Left colon (tissue), 2 donors: ENCODE measurements around the gene NCEH1. TPM values are rescaled to one million over a fixed set of nuclear protein-coding genes. Genes with fewer than 3 reads are reported as not detected.

Experiments used
- ATAC-seq: fragments of 200-7000 bp; cut with Tn5 transposase; one replicate; pipeline ENCODE4 v1.9.1; 2020; ENCODE audit warnings: mild to moderate bottlenecking, moderate library complexity
- DNase-seq, 2 donors: peaks; one replicate each; pipeline ENCODE4 v3.0.0-alpha.2; 2020
- intact Hi-C, 2 donors: fragments of 100-400 bp; cut with DNase I in 1 of 2; cut with micrococcal nuclease in 1 of 2; formaldehyde crosslinking; loops; one replicate each; pipeline versions ENCODE4 v1.11.2 to v1.14.0; 2022; cut with DNase I, micrococcal nuclease
- total RNA-seq, 2 donors: library from RNA; stranded (reverse); fragmentation: NEBNext Ultra II Directional; extraction: Animal tissue kit (Norgen Biotek cat#: 25700); gene quantifications; one replicate each; pipeline ENCODE4 v1.2.1, GENCODE V29; 2021
- donor health status: DM: no; HTN: no; CAD: no.
- donor health status: DM: yes; HTN: yes; CAD: no.

The NCEH1 gene
- total RNA-seq, 2 donors from 2014 or later, result 43.3 to 49.0 TPM

DNA sequence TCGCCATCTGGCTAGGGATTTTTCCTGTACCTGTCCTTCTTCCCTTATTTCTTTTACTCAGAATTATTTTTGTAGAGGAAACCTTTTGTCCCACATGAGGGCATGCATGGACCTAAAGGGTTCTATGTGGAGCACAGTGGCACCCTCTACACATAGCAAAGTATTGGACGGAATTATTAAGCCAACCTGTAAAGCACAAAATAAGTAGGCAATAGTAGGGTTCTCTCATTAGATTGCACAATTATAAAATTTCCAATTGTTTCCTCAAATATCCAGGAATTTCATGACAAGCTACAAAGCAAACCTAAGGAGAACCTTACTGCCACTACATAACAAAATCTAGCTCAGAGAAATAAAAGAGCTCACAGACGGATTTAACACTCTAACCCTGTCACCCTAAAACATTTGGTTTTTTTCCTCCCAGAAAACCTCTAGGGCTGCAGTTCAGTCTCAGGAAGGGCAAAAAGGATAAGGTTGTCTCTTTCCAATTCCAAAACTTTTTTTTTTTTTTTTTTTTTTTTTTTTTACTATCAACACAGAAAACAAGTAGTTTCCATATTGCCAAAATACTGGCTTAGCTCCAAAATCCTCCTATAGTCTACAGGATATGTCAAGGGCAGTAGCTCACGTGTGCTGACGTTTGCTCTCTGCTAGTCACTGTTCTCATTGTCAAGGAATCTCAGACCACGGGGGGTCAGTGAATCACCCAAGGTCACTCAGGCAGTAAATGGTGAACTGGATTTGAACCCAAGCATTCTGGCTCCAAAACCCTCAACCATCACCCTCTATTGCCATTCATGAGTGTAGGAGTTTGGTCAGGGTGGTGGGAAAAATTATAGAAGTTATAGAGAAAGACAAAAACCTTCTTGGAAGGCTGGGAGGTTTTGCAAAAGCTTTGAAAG lies 52.3 kb downstream of the NCEH1 start:
- intact Hi-C loops, result no loop called here
- ATAC-seq (no peak), DNase-seq (no peak)

DNA sequence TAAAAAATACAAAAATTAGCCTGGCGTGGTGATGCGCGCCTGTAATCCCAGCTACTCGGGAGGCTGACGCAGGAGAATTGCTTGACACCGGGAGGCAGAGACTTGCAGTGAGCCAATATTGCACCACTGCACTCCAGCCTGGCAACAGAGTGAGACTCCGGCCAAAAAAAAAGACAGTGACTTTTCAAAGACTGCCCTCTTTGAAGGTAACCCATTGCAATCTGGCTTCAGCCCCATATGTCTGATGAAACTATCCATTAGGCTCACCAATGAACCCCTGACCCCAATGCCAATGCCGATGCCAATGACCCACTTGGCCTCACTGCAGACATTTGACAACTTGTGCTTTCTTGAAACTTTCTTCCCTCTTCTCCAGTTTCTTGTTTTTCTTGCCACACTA lies 54.3 kb downstream of the NCEH1 start:
- intact Hi-C loops, result no loop called here
- no peak for ATAC-seq
- no peak for DNase-seq

DNA sequence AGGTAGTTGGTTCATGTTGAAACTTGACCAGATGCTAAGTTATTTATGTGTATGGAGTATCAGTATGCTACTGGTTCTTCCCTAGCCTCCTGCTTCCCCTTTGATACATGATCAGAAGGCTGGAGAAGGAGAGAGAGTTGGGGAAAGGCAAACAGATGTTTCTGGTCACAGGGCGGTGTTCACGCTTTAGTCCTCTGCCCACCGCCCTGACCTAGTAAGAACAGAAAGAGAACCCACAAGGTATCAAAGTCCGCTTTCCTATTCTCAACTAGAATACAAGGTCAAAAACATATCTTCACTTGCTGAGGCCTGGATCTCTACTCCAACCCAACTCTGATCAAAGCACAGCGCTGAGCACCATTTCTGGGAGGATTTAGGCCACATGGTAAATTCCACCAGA lies 55.5 kb downstream of the NCEH1 start:
- intact Hi-C loops, result no loop called here
- no peak for DNase-seq

DNA sequence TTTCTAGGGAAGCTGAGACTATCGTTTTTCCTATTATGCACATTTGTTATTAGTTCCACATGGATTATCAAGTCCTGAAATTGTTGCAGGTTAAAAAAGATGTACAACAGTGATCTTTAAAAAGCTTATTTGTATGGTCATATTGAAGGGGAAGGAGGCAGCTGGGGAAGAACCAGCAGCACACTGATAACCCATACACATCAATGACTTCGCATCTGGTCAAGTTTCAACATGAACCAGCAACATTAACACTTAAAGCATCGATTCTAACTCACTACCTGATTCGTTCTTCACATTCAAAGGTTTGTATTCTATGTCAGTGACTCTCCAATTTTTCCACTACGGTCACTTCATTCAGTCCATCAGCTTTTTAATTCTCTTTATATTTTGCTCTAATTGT lies 56.4 kb downstream of the NCEH1 start:
- intact Hi-C loops, result no loop called here
- DNase-seq (no peak), ATAC-seq (no peak)

More for the DNA sequence above, 55.5 kb downstream of the NCEH1 start:
- no peak for ATAC-seq

DNA sequence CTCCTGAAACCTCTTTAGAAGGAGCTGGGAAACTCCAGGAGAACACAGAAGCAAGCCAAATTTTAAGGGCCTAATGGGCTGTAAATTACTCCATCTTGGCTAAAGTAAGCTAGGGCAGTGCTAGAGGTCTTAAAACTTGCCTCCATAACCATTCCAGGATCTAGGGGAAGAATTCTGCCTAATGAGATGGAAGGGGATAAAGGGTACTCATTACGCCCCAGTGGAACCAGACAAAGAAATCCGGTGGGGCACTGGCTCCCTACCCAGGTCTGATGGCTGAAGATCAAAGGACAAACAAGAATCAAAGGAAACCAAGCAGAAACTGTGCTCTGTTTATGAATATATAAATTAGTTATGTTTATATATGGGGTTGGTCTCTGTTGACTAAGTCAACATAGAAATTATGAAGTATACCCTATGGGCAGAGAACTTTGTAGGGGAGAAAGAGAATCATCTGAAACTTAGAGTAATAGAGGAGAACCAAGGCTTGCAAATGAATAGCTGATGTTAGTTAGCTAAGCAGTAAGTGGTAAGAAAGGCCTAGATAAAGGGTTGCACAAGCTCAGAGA lies 57.8 kb downstream of the NCEH1 start:
- no peak for DNase-seq
- intact Hi-C loops, result no loop called here
- ATAC-seq, result peak; percentile 29

DNA sequence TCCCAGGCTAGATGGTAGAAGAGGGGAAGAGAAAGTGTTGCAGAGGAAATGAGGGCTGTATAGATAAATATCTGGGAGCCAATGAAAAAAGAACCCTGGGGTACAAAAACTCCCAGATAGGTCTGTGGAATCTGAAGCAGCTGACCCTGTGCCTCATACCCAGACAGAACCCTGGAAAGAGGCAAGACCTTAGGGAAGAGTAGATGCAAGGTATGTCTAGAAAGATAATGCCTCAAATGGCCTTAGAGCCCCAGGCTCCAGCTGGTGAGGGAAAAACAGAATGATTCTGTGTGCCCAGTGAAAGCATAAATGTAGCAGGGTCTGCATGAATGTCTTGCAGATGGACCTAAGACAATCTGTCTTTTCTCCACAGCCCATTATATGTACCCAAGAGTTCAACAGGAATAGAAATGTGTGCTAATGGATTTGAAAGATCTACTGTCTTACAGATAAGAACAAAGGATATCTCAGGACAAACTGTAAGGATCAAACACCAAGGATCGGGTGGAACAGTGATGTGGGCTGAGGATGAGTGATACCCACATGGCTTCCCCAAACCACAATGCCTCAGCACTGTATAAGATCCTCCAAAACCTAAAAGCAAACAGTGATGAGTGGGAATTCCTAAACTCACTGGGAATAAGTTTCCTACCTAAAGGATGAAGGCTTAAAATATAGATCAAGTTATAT lies 58.8 kb downstream of the NCEH1 start:
- intact Hi-C loops, result no loop called here
- ATAC-seq, result no peak
- DNase-seq, result no peak

DNA sequence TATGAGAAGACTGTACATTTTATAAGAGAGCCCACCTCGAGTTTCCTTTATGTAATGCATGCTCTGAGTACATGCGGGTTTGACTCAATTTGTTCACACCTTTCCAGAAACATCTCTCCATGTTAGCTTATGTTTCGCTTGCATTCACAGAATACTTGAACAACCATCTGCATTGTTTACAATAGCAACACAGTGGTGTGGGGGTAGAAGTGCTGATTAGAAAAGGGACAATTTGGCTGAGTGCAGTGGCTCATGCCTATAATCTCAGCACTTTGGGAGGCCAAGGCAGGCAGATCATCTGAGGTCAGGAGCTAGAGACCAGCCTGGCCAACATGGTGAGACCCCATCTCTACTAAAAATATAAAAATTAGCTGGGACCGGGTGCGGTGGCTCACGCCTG lies 60.9 kb downstream of the NCEH1 start:
- ATAC-seq, result no peak
- DNase-seq, result no peak
- intact Hi-C loops, result no loop called here

DNA sequence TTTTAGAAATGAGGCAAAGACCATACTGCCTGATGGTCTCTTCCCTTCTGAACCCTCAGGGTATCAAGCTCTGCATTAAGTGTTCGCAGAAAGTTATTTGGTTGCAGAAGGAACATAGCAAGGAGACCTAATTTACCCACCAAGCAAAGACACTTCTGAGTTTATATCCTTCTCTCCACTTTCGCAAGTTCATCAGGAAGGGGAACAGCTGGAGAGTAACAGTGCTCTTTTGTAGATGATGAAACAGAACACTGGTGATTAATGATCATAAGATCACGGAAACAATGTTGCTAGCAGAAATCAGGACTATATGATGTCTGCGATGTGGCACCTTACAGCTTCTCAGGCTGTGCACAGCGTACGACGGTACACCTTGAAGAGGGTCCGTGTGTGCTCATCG lies 62.1 kb downstream of the NCEH1 start:
- DNase-seq (no peak), ATAC-seq (no peak)
- intact Hi-C loops, result no loop called here

DNA sequence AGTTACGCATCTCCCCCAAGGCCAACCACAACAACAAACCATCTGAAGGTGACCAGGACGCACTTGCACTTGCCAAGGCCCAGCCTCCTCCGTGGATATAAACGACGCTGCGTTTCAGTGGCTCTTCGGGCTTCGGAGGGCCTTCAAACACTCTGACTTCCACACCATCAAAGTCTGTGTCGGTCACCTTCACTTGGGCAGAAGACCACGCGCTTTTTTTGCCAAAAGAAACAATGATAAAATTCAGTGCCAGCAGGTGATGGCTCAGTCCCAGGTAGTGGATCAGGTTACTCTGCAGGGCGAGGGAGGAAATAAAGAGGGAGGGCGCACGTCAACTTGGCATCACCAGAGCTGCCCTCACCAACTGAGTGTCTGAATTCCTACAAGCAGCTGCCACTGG lies 63.0 kb downstream of the NCEH1 start:
- intact Hi-C loops, result no loop called here
- ATAC-seq, result no peak
- DNase-seq, result no peak

DNA sequence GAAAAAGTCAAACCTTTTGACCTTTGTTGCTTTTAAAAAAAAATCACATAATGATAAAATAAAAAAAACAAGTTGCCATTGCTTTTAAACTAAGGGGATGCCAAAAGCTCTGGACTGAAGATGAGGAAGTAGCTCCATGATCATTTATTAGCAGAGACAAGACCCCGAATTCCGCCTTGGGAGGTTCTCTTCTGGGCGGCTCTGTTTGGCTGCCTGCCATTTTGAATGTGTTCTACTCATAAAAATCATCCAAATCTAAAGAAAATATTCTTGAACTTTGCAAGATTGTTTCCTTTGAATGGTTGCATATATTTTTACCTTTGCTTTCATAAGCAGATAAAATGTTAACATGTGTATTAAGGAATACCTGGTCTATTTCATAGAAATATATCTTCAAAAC lies 63.8 kb downstream of the NCEH1 start:
- DNase-seq (no peak), ATAC-seq (no peak)
- intact Hi-C loops, result no loop called here

DNA sequence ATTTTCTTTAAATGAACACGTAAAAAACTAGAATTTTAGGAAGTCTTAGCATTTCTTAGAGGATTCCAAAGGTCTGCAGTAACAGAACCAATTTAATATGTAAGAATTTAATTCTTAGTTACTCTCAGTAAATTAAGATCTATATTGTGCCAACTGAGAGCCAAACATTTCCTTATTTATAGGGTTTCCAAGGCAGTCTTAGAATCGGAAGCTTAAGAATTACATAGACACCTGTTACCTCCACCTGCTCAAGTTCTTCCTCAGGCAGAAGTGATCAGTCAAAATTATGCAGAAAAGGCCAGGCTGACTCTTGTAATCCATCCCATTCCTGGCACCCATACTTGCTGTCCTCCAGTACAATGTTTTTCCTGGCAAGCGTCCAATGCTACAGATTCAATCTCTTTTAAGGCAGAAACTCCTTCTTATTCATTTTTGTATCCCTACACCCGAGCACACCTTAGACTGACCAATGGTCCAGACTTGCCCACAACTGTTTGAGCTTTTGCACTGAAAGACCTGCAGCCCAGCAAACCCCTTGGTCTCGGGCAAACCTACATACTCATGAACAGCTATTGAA lies 64.3 kb downstream of the NCEH1 start:
- intact Hi-C loops, result no loop called here
- DNase-seq, result no peak
- no peak for ATAC-seq

DNA sequence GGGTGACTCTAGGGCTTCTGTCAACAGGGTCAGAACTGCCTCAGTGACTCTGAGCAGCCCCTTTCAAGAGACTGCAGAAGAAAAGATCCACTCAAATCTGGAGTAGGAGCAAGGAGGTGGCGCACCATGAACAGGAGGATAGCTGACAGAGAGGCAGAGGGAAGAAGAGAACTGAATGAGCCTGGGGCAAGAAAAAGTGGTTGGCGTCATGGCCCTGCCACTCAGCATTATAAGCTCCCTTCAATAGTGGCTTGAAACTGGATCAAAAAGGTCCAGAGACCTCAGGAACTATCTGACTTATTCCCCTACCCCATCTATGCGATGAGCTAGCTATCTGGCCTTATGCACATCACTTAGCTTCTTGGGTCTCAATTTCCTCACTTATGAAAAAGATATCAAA lies 66.6 kb downstream of the NCEH1 start:
- no peak for ATAC-seq
- DNase-seq, result no peak
- intact Hi-C loops, result no loop called here

DNA sequence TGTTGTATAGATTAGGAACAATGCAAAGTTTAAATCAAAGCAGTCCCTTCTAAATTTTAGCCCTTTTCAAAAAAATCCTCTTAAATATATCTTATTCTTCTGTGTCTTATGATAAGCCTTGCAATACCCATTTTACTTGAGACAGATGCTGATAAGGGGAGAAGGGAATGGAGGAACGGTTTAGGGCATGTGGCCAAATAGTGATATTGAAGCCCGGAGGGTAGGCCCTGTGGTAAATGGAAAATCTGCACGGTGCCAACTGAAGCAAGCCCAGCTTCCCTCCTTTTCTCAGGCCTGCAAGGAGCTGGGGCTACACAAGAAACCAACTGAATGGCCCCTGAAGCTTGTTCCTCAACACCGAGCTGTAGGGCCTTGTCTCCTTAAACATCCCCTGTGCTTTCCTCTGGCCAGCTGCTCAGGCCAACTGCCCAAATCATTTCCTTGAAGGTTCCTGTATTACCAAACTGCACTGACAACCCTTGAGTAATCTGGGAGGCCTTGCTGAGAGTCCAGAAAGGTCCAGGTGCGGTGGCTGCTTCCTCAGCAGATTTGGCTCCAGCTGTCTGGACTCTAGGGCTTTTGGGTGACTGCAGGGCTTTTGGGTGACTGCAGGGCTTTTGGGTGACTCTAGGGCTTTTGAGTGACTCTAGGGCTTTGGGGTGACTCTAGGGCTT lies 67.2 kb downstream of the NCEH1 start:
- ATAC-seq (no peak), DNase-seq (no peak)
- intact Hi-C loops, result no loop called here

DNA sequence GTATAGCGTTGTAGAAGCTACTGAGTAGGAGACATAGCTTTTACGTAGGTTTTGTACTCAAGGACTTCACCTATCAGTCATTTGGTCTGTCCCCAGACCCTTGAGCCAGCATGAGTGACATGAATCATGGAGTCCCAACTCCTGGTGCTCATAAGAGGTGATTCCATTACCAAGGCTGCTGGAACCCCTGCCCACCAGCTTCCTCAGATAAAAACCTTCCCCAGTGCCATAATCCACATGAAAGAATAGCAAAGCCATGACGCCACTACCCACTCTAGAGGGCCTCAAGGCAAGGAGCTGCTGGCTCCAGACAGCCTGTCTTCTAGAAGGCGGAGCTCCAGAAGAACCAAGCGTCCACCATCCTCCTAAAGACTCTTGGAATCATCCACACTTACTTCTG lies 69.6 kb downstream of the NCEH1 start:
- DNase-seq (no peak), ATAC-seq (no peak)
- intact Hi-C loops, result no loop called here

DNA sequence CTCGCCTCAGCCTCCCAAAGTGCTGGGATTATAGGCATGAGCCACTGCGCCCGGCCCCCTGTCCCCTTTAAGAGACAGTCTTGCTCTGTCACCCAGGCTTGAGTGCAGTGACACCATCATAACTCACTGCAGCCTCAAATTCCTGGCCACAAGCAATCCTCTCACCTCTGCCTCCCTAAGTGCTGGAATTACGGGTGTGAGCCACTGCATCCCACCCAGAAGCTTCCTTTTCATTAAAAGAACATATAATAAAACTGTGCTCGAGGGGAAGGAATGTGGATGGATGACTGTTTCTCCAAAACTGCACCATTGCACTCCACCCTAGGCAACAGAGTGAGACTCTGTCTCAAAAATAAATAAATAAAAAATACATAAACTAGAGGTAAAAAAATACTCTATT lies 70.1 kb downstream of the NCEH1 start:
- intact Hi-C loops, result no loop called here
- no peak for ATAC-seq
- DNase-seq, result no peak

DNA sequence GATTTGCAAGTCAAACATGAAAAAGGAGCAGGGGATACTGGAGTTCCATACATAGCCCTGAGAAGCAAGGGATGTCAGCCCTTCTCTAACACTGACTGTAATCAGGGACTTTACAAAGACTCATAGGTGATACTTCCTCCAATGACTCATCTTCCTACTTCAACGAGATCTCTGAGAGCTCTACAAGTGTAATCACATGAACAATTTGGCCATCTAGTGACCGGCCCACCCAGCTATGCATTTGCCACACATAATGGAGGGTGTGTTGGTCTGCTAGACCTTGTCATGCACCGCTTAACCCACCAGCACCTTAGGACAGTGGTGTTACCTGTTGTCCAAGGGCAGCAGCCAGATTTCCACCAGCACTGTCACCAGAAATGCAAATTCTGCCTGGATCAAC lies 75.3 kb downstream of the NCEH1 start:
- peak; percentile 63 for ATAC-seq
- intact Hi-C loops, result no loop called here
- DNase-seq, result no peak

DNA sequence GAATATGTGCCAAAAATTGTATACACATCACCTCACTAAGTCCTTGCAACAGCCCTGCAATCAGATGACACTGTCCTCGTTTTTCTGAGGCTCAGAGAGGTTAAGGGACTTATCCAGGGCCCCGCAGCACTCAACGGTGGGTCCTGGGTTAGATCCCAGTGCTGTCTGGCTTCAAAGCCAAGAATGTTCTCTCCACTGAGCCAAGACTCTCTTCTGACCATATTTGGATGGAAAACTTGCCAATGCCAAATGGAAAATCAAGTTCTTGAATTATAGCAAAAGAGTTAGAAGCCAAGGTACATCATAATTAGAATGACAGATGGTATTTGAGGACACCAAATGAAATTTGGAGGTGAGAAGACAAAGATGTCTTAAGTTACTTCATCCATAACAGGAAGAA lies 75.9 kb downstream of the NCEH1 start:
- no peak for DNase-seq
- intact Hi-C loops, result no loop called here
- no peak for ATAC-seq

DNA sequence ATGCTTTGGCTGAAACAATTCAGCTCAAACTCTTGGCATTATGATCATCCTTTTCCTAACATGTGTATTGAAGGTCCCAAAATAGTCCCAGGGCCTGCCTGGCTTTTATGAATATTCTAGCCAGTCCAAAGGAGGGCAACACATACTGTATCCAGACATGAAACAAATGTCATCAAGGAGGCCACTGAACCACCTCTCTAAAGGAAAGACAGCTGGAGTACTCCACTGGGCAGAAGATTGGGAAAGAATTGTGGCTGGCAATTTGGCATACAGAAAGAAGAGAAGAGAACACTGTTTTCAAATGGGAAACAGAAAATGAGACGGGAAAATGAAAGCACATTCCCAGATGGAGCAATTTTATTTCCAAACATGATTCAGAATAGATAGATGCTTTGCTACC lies 80.6 kb downstream of the NCEH1 start:
- intact Hi-C loops, result no loop called here
- DNase-seq (no peak), ATAC-seq (no peak)

DNA sequence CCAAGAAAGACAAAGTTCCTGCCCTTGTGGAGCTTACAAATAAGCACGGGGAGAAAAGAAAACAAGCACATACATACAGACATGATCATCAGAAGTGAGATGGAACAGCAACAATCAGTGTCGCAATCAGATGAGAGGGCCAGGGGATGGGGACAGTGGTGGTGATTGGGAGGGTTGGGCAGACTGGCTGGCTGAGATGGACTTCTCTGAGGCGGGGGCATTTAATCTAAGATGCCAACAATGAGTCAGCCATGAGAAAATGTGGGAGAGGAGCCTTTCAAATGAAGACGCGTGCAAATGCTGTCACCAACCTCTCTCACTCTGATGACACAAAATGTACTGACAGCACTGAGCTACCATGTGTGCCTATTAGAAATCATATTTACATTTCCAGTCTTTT lies 81.4 kb downstream of the NCEH1 start:
- intact Hi-C loops, result no loop called here
- ATAC-seq, result no peak

More for the DNA sequence above, 81.4 kb downstream of the NCEH1 start:
- DNase-seq, result no peak
